ENCODE measurements around the gene PFKFB4.

DNA sequence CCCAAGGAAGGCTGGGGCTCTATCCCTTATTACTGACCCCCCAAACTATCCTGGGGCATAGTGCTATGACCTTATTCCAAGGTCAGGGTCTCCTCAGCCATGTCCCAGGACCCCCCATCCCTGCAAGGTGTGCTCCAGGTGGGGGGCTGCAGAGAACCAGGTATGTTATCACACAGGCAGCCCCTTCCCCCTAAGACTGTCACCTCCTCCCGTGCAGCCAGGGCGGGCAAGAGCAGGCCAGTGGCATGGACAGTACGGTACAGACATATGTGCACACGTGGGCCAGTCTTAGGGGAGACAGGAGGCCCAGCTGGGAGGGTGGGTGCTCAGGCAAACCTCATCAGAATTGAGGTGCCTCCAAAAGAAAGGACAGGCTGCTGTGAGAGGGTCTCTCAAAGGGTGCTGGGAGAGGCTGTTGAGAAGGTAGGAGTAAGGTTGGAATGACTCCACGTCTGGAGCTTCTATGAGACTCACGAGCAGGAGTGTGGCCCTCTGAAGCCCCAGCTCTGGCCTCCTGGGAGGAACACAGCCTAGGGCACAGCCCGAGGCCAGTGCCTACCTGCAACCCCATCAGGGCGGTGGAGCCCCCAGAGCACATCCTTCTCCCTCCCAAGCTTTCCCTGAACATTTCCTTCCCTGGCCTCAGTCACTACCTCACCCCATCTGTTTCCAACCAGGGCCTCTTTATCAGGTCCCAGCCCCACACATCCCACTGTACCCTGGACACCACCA, 40.2 kb upstream of the PFKFB4 start:
- TF ChIP-seq POLR2A (IDR thresholded peaks at IDR 0.05; ENCODE audit: low read length) (no peak), GATA1 (IDR thresholded peaks at IDR 0.05; ENCODE audit: low read depth, low read length) (no peak)
